Stimulated activated CD8-positive, alpha-beta memory T cell treated with anti-CD3 and anti-CD28 coated beads, Interleukin-4, amount 100 ng/mL, for 24 hours (primary cell): ENCODE measurements around the gene RECQL5.
"Not testable (repeated sequence)": the region's sequence is repeated elsewhere in the genome, so short reads cannot be mapped to it uniquely, and the experiment has no call there.

Experiments
- DNase-seq: peaks from one replicate; pipeline ENCODE4 v3.0.0-alpha.2; 2020; ENCODE audit warnings: low read depth

The RECQL5 gene

DNA sequence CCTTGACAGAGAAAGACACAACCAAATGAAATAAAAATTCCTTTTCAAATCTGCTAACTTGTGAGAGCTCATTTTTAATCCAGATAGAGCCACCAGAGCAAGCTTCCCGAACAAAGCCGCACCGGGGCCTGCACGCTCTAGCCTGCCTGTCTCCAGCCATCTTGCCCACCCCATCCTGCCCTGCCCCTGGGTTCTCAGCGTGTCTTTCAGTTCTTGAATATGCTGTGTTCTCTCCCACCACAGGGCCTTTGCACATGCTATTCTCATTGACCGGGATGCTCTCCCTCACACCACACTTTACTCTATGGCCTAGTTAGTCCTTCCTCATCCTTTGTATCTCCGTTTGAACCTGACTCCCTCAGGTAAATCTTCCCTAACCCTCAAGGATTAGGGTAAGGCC, 19.0 kb downstream of the RECQL5 start:
- no peak for DNase-seq

- DNase-seq: no peak
Observed at GRCh38 chr17:75647061-75647460, 19.9 kb downstream of the RECQL5 start.

GRCh38 chr17:75646638-75646992, 20.3 kb downstream of the RECQL5 start:
- DNase-seq: no peak

GRCh38 chr17:75645889-75646637, 20.9 kb downstream of the RECQL5 start:
- no peak for DNase-seq

DNA sequence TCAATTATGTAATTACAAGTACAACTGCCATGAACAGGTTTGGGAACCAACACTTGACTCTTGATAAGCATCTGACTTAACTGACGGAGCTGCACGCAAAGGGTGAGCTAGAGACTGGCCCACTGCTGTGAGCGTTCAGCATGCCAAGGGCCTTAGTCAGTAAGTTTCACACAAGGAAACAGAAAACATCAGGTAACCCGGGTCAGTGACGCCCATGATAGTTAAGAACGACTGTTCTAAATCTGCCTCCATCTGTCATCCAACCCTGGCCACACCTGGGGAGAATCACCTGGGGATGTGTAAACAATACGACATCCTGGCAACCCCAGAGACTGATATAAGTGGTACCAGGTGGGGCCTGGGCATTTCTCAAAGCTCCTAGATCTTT, 21.5 kb downstream of the RECQL5 start:
- no peak for DNase-seq

DNA sequence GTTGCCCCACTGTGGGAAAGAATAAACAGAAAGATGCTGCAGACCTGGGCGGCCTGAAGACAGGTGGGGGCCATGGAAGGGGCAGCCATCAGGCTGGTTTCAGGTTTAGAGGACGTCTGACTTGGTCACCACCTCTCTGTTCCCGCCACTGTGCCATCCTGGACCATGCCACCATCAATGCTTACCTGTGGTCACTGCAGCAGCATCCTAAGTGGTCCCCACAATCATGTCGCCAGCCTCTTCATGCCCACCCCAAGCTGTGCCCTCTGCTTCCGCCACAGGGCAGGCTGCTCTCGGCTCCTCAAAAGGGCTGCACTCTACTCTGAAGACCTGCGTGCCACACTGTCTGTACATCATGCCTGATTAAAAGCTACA, 23.3 kb downstream of the RECQL5 start:
- no peak for DNase-seq

DNA sequence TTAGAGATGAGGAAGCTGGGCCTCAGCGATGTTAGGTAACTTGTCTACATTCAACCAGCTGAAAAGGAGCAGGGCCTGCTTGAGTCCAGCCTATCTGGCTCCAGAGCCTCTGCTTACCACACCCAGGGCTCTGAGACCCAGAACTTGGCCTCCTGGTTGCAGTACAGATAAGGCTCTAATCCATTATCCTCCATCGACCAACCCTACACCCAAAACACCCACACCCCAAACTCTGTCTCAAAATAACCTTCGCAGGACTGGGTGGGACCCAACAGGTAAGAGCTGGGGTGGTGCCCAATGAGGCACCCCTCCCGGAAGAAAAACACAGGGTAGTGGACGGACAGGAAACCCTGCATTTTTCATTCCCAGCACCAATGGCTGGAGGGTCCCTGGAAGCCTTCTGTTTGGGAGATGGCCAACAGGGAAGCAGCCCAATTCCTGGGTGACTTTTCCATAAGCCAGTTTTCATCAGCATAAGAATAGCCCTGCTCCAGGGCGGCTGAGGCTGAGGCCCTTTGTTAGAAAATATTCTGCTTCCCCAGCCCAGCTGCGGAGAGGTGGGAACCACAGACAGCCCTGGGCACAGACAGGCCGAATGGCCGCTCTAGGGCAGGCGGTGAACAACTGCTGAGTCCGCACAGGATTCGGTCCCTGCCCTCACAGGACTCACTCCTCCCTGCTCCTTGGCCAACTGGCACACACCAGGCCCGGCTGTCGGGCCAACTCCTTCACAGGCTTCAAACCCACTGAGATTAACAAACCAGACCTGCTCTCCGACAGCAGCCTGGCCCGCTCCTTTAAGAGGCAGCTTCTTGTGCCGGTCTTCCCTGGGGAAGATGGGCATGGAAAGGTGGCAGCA, 23.9 kb downstream of the RECQL5 start:
- no peak for DNase-seq

GRCh38 chr17:75642182-75642783, 24.7 kb downstream of the RECQL5 start:
- DNase-seq: no peak

DNA sequence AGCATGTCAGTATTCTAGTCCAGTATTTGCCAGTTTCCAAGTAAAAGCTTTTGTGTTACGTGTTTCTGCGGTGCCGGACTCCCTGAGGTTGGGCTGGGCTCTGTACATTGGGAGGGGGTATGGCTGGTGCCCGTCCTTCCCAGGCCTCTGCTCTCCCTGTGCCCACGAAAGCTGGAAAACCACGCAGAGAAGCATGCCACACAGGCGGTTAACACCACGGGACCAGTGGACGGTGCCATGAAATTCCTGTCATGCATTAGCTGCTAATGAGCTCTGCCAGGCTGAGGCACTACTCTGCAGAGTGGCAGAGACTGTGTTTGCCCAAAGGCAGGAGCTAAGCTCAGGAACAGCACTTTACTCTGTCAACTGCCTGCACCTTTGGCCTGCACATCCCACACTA, 25.6 kb downstream of the RECQL5 start:
- DNase-seq: no peak

DNA sequence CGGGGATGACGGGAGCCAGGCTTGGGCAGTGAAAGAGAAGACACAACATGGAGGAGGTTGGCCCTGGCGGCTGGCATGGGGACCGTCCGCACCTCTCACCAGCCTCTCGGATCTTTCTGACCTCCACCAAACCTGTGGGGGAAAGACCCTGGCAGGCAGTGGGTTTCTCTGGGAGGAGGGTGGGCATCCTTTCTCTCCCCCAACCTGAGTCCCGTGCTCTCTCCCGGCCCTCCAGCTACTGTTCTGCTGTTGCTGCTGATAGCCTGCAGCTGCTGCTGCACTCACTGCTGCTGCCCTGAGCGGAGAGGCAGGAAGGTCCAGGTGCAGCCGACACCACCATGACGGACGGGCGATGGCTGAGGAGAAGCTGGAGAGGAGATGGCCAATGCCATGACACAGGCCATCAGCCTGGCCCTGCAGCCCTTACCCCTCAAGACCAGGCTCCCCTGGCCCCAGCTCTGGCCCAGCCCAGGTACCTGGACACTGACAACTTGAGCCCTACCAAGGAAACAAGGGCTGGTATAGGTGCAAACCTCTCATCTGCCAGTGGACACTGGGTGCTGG, 26.3 kb downstream of the RECQL5 start:
- DNase-seq: no peak

DNA sequence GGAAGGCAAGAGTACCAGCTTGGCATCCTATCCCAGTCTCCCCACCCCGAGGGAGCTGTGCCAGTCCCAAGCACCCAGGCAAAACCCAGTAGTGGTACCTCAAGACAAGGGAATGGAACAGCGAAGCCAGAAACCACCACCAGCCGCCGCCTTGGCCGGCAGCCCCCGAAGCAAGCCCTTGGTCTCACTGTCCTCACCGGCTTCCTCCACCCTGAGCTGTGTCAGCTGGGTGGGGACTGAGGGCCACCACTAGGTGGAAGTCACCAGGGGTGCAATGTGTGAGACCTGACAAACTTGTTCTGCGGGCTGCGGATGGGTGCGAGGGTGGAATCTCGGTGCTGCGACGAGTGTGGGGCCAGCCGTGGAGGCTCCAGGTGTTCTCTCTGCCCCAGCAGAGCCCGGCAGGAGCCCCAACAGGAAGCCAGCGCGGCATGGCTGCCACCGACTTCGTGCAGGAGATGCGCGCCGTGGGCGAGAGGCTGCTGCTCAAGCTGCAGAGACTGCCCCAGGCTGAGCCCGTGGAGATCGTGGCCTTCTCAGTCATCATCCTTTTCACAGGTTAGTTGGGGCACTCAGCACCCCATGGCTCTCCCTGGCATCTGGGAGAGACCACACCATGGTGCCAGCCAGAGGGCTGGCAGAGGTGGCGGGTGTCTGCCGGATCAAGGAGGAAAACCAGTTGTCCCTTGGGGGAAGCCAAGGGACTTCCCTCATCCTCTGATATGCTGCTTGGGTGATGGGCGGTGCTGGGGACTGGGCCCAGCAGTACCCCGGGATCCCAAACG, 27.0 kb downstream of the RECQL5 start:
- no peak for DNase-seq

DNA sequence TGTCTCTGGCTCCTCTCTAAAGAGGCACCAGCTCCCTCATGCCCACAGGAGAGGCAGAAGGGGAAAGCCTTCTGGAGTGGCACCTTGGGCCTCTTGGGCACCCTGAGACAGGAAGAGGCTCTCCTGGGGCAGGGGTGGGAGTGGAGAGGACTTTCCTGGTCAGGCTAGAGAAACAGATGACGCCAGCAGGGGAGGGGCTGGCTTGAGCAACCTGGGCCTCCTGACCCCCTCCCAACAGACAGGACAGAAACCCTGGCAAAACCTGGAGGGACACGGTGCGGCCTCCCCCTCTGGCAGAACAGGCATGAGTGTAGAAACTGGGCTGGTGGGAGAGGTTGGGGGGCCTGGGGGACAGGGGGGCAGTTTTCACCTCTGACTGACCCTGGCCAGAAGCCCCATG, 27.6 kb downstream of the RECQL5 start:
- DNase-seq: no peak

- no peak for DNase-seq
Observed at GRCh38 chr17:75638893-75639292, 28.1 kb downstream of the RECQL5 start.

- not testable (repeated sequence) for DNase-seq
Observed at GRCh38 chr17:75638039-75638438, 28.9 kb downstream of the RECQL5 start.

GRCh38 chr17:75637551-75637950, 29.4 kb downstream of the RECQL5 start:
- DNase-seq: no peak

- DNase-seq: no peak
Observed at GRCh38 chr17:75637143-75637538, 29.8 kb downstream of the RECQL5 start.

DNA sequence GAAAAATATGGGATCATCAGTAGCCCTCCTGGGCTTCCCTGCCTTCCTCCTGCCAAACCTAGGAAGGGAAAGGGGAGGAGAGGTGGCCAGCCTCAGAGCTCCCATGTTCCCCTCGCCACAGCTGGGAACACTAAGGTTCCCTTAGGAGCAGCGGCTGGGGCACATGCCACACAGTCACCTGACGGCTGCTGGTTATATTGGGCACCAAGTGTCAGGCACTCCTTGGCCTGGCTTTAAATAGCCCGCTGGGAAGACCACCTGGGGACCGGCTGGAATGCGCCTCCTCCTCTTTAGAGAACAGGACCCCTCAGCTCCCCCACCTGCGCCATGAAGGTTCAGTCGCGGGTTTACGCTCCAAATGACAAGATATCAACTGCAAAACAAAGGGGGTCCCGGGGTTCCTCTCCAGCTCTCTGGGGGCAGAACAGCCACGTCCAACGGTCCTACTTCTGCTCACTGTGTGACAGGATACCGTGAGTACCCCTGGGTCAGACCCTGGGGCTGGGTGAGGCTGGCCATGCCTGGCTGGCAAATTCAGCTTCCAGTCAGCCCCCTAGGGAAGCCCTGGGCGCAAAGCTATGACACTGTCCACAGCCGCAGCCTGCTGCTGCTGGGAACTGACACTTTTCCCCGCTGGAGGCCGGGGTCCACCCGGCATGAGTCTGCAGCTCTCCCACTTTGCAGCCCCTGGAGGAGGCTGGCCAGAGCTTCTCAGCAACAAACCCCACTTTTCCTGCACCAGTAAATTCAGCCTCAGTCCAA, 30.4 kb downstream of the RECQL5 start:
- DNase-seq: no peak

DNA sequence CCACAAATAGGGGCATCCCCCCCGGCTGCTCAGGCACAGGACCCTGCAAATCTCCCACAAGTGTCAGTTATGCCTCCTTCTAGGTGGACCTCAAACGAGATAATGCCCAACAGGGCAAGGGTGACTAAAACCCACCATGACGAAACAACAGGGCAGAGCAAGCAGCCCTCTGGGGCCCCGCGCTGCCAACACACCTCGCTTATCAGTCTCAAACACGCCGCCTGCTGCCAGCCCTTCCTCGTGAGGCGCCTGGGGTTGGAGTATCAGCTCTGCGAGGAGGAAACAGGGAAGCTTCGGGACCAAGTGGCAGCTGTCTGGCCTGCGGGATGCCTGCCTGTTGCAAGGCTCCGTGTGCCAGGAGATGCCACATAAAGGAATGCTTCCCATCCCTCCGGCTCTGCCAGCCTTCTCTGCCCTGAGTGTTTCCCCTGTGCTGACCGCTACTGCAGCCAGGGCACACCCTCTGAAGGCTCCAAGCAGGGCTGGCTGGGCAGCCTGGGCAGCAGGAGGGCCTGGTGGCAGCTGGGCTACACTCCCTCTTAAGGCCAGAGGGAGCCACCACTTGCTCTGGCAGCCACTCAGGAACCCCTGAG, 31.2 kb downstream of the RECQL5 start:
- DNase-seq: no peak

GRCh38 chr17:75634754-75635609, 32.0 kb downstream of the RECQL5 start:
- no peak for DNase-seq

GRCh38 chr17:75634376-75634740, 32.6 kb downstream of the RECQL5 start:
- DNase-seq: no peak
